Smooth muscle cell (in vitro differentiated cells): Measurements from ENCODE around the gene PARD3B. TPM values are rescaled to one million over a fixed set of nuclear protein-coding genes. Genes with fewer than 3 reads are reported as not detected.

Experiments
- DNase-seq: peaks from one replicate; lab custom pipeline; 2025; ENCODE audit not compliant: unreplicated experiment; lab: John Stamatoyannopoulos, UW
- H2AFZ ChIP-seq: fragments of 200-600 bp; sonication (generic); 2 replicates; pipeline ENCODE4 v1.6.0; 2016; ENCODE audit warnings: antibody characterized with exemption, low read depth, mild to moderate bottlenecking
- H3F3A ChIP-seq: fragments of 200-600 bp; sonication (generic); 2 replicates; pipeline ENCODE4 v1.6.0; 2017; ENCODE audit warnings: antibody characterized with exemption, low read depth
- H3K27ac ChIP-seq: fragments of 200-600 bp; sonication (generic); 2 replicates; pipeline ENCODE4 v1.5.1; 2016; ENCODE audit warnings: low read depth, mild to moderate bottlenecking
- H3K27me3 ChIP-seq: fragments of 200-600 bp; sonication (generic); 2 replicates; pipeline ENCODE4 v1.6.1; 2016; ENCODE audit warnings: low read depth, mild to moderate bottlenecking
- H3K36me3 ChIP-seq: fragments of 200-600 bp; sonication (generic); 2 replicates; pipeline ENCODE4 v1.5.1; 2016; ENCODE audit warnings: low read depth
- H3K4me1 ChIP-seq: fragments of 200-600 bp; sonication (generic); 2 replicates; pipeline ENCODE4 v1.5.1; 2016; ENCODE audit warnings: low read depth
- H3K4me2 ChIP-seq: fragments of 200-600 bp; sonication (generic); 2 replicates; pipeline ENCODE4 v1.6.0; 2016; ENCODE audit warnings: mild to moderate bottlenecking
- H3K4me3 ChIP-seq: fragments of 200-600 bp; sonication (generic); 2 replicates; pipeline ENCODE4 v1.5.1; 2016; ENCODE audit warnings: mild to moderate bottlenecking
- H3K79me2 ChIP-seq: fragments of 200-600 bp; sonication (generic); 2 replicates; pipeline ENCODE4 v1.6.0; 2016; ENCODE audit warnings: low read depth, mild to moderate bottlenecking
- H3K9ac ChIP-seq: fragments of 200-600 bp; sonication (generic); 2 replicates; pipeline ENCODE4 v1.6.0; 2016; ENCODE audit warnings: low read depth
- H3K9me3 ChIP-seq: fragments of 200-600 bp; sonication (generic); replicated peaks from 2 replicates; pipeline ENCODE4 v1.5.1; 2016; ENCODE audit warnings: low read depth
- H4K20me1 ChIP-seq: fragments of 200-600 bp; sonication (generic); 2 replicates; pipeline ENCODE4 v1.6.0; 2016; ENCODE audit warnings: low read depth
- CTCF ChIP-seq: fragments of 200-600 bp; sonication (generic); IDR thresholded peaks from 2 replicates; pipeline ENCODE4 v1.5.1; 2017; ENCODE audit warnings: borderline replicate concordance, mild to moderate bottlenecking, antibody characterized with exemption; ENCODE audit not compliant: insufficient read depth, poor library complexity, severe bottlenecking
- WGBS: methylation state at CpG from one replicate; pipeline ENCODE4 v1.1.7; 2016; ENCODE audit warnings: low lambda C conversion rate; 5-methylcytosine and 5-hydroxymethylcytosine counted together
- polyA plus RNA-seq: library from polyadenylated mRNA; unstranded; fragments of >200 nt; fragmentation: Nextera tagmentation; extraction: Ambion mirVana; gene quantifications from 2 replicates; pipeline ENCODE4 v1.2.1, GENCODE V29; 2016
- total RNA-seq: library from RNA; depleted of rRNA; stranded (reverse); fragments of >200 nt; gene quantifications from 2 replicates; pipeline ENCODE4 v1.2.3, GENCODE V29; 2014

The PARD3B gene
- total and polyA plus RNA-seq, 2 experiments from 2014 or later = 3.3 to 12.2 TPM

- no peak overlapping the region for H3K27ac ChIP-seq
- no peaks in the 10 kb centered on the region for H3K79me2 ChIP-seq
- no peaks in the 10 kb centered on the region for H3F3A ChIP-seq
- H3K9ac ChIP-seq = no peak overlapping the region
- no peaks in the 10 kb centered on the region for H3K9me3 ChIP-seq
- H3K27me3 ChIP-seq = no peaks in the 10 kb centered on the region
- H3K36me3 ChIP-seq = no peaks in the 10 kb centered on the region
- no peak for DNase-seq
- no peak overlapping the region for H2AFZ ChIP-seq
- no peaks in the 10 kb centered on the region for H4K20me1 ChIP-seq
- 21% methylated on average over 8 of the region's 8 CpGs for WGBS
- H3K4me1 ChIP-seq = no peaks in the 10 kb centered on the region
- no peak for TF ChIP-seq CTCF
- H3K4me3 ChIP-seq = no peak overlapping the region
- no peak overlapping the region for H3K4me2 ChIP-seq
Observed at GRCh38 chr2:205358351-205358815, 813.1 kb downstream of the PARD3B start.

- no peaks in the 10 kb centered on the region for H3K27me3 ChIP-seq
- H3F3A ChIP-seq = peaks cover 4% of the 10 kb centered on the region
- H3K9ac ChIP-seq = no peak overlapping the region
- no peaks in the 10 kb centered on the region for H3K79me2 ChIP-seq
- H3K36me3 ChIP-seq = no peaks in the 10 kb centered on the region
- no peaks in the 10 kb centered on the region for H4K20me1 ChIP-seq
- H3K4me3 ChIP-seq = no peak overlapping the region
- peaks cover 5% of the 10 kb centered on the region for H3K4me1 ChIP-seq
- H2AFZ ChIP-seq = no peak overlapping the region
- 86% methylated on average over 3 of the region's 3 CpGs for WGBS
- H3K27ac ChIP-seq = no peak overlapping the region
- no peak for TF ChIP-seq CTCF
- no peak for DNase-seq
- no peak overlapping the region for H3K4me2 ChIP-seq
- no peaks in the 10 kb centered on the region for H3K9me3 ChIP-seq
Observed at GRCh38 chr2:205361272-205361671, 816.0 kb downstream of the PARD3B start.

GRCh38 chr2:205361970-205362369, 816.7 kb downstream of the PARD3B start:
- H2AFZ ChIP-seq = no peak overlapping the region
- TF ChIP-seq CTCF = no peak
- H3K9ac ChIP-seq = no peak overlapping the region
- H3K79me2 ChIP-seq = no peaks in the 10 kb centered on the region
- H3K36me3 ChIP-seq = no peaks in the 10 kb centered on the region
- H3K9me3 ChIP-seq = no peaks in the 10 kb centered on the region
- peaks cover 11% of the 10 kb centered on the region for H3F3A ChIP-seq
- no peak for DNase-seq
- H4K20me1 ChIP-seq = peaks cover 4% of the 10 kb centered on the region
- no peaks in the 10 kb centered on the region for H3K27me3 ChIP-seq
- H3K4me1 ChIP-seq = peaks cover 8% of the 10 kb centered on the region
- H3K27ac ChIP-seq = no peak overlapping the region
- no peak overlapping the region for H3K4me3 ChIP-seq
- H3K4me2 ChIP-seq = no peak overlapping the region

- DNase-seq = no peak
- WGBS = 68% methylated on average over 3 of the region's 3 CpGs
Observed at GRCh38 chr2:205364261-205364660, 819.0 kb downstream of the PARD3B start.

More at GRCh38 chr2:205364261-205364660, 819.0 kb downstream of the PARD3B start:
- H3K4me2 ChIP-seq = no peak overlapping the region
- no peak overlapping the region for H3K9ac ChIP-seq
- H3F3A ChIP-seq = peaks cover 22% of the 10 kb centered on the region
- H2AFZ ChIP-seq = no peak overlapping the region
- peaks cover 14% of the 10 kb centered on the region for H3K4me1 ChIP-seq
- peaks cover 10% of the 10 kb centered on the region for H4K20me1 ChIP-seq
- no peak overlapping the region for H3K27ac ChIP-seq
- H3K79me2 ChIP-seq = no peaks in the 10 kb centered on the region
- no peaks in the 10 kb centered on the region for H3K27me3 ChIP-seq
- H3K9me3 ChIP-seq = no peaks in the 10 kb centered on the region
- no peak for TF ChIP-seq CTCF
- no peak overlapping the region for H3K4me3 ChIP-seq
- H3K36me3 ChIP-seq = no peaks in the 10 kb centered on the region
